Activated naive CD8-positive, alpha-beta T cell treated with anti-CD3 and anti-CD28 coated beads, Interleukin-2, amount 50 U/mL, for 16 hours (primary cell): ENCODE results near the gene PPP1R37.
"Not testable (repeated sequence)": the region's sequence is repeated elsewhere in the genome, so short reads cannot be mapped to it uniquely, and the experiment has no call there.

Source experiments
- DNase-seq: peaks from one replicate; pipeline ENCODE4 v3.0.0-alpha.2; 2020; ENCODE audit warnings: low read depth, low spot score

PPP1R37 gene

DNA sequence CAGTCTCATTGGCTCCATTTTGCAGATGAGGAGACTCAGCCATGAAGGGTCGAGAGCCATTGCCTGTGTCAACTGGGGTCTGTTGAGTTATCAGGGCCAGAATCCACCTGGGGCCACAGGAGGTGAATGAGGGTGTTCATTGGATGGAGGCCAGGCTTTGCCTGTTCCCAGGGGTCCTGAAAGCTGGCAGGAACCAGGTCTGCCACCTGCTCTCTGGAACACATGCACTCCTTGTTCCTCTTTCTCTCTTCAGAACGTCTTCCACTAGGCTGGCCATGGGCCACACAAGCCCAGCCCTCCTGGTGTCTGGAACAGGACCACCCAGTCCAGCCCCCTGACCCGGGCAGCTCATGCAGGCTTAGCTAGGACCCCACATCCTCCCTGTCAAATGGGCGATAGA is 21.1 kb downstream of the PPP1R37 start:
- no peak for DNase-seq

DNA sequence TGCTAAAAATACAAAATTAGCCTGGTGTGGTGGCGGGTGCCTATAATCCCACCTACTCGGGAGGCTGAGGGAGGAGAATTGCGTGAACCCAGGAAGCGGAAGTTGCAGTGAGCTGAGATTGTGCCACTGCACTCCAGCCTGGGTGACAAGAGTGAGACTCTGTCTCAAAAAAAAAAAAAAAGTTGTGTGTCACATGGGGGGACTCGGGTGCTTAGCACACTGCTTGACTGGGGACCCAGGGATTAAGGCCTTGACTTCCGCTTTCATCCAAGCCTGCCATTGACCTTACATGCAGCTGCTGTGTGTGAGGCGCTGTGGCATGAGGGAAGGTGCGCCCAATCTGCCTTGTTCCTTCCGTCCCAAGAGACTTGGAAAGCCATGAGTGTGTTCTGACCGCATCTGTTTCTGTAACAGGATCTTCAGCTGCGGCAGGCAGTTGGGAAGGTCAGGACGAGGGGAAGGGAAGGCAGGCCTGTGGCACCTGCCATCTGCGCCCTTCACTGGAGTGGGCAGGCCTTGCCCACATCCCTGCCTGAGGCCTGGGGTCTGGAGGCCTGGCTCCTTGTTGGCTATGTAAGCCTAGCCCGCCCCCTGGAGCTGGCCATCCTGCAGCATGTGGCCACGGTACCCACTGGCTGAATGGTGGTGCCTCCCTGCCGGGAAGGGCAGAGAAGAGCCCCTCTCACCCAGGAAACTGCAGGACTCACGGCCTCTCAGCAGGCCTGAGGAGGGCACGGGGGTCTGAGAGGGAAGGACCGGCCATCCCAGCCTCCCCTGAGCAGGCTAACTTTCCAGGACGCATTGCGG is 23.0 kb downstream of the PPP1R37 start:
- DNase-seq = no peak

DNA sequence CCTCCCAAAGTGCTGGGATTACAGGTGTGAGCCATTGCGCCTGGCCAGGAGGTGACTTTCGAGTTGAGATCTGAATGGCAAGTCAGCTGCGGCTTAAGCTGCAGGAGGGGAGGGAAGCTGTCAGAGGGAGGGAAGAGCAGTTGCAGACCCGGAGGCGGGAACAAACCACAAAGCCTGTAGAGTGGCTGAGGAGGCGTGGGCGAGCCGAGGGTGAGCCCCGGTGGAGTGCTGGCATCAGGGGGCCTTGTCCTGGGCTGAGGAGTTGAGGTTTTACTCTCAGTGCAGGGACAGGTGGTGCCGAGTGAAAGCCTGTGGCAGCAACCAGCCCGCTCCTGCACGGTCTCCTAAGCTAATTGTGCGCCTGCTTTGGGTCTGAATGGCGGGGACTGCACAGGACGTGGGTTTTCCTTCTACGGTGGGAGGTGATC is 24.2 kb downstream of the PPP1R37 start:
- DNase-seq = peak; percentile 35

DNA sequence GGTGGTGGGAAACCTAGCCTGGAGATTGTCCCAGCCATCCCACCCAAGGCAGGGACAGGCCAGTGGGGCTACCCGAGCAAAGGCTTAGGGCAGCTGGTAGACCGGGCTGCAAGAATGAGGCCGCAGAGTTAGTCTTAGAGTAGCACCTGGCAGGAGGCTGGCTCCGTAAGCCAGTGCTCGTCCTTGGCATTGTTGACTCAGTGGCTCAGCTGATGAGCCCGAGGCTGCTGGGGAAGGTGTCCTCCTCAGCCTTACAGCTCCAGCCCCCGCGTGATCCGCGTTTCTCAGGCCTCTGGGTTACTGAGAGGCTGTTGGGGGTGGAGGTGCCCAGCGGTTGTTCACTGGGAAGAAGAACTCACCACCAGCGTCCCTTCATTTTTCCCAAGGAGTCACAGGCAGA is 24.7 kb downstream of the PPP1R37 start:
- no peak for DNase-seq

DNA sequence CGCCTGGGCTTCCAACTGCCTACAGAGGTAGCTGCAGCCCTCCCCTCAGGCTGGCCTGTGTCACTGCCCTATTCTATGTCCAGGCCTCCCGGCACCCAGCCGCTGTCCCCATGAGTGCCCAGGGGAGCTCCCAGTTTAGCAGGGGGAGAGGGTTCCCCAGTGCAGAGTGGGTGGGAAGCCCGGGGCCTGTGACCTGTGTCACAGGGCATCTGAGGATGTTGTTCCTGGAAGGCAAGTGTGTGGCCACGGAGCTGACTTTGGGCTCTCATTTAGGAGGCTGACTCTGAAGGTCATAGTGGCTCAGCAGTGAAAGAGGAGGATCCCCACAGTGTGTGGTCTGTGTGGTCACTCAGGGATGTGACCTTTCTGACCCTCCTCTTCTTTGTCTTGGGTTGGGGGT is 25.1 kb downstream of the PPP1R37 start:
- DNase-seq = no peak

DNA sequence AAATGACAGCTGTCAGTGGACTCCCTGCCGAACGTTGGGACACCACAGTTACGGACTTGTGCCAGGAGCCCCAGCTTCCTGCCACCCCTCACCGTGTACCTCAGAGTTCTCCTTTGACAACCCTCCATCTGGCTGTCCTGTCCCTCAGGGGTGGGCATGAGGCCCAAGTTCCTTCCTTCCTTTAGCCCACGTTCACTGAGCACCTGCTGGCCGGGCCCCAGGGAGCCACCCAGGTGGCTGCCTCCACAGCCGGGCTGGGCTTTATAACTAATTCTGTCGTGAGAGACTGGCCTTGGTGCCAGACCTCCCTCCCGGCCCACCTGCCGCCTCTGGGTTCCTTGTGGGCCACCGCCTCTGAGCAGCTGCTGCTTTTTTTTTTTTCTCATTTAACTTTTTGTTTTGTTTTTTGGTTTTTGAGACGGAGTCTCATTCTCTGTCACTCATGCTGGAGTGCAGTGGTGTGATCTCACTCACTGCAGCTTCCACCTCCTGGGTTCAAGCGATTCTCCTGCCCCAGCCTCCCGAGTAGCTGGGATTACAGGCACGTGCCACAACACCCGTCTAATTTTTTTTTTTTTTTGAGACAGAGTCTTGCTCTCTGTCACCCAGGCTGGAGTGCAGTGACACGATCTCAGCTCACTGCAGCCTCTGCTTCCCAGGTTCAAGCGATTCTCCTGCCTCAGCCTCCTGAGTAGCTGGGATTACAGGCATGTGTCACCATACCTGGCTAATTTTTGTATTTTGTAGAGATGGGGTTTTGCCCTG is 25.8 kb downstream of the PPP1R37 start:
- DNase-seq = not testable (repeated sequence)

DNA sequence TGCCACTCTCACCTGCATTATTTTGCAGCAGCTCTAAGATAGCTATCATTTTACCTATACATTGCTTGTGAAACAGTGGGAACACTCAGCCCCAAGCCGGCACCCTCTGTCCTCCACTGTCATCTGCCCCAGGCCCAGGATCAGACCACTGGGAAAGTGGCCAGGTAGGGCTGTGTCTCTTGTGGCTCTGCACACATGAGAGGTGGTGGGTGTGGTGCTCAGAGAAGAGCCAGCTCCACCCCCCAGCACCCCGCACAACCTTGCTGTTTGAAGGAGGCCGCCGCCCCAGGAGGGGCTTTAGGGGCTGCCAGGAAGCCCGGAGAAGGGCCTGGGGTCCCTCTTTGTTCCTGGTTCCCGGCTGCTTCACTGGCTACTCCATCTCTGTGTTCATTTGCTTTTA is 26.6 kb downstream of the PPP1R37 start:
- no peak for DNase-seq

DNA sequence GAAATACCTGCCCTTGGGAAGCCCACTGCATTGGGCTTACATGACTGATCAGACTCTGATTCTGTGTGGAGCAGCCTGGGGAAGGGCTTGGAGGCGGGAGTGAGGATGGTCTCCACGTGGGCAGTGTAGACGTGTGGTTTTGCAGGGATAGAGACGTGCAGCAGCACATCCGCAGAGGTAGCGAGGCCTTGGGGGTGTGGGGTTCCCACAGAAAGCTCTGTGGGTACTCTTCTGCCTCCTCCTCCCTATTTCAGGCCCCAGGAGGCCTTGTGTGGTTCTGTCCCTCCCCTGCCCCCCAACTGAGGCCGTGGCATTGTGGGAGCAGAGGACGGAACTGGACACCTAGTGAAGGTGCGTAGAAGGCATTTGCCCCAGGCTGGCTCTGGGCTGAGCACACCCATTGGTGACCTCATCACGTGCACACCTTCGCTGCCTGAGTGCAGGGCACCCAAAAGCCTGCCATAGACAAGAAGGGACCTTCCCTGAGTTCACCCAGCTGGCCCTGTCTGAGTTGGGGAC is 28.9 kb downstream of the PPP1R37 start:
- DNase-seq = no peak

DNA sequence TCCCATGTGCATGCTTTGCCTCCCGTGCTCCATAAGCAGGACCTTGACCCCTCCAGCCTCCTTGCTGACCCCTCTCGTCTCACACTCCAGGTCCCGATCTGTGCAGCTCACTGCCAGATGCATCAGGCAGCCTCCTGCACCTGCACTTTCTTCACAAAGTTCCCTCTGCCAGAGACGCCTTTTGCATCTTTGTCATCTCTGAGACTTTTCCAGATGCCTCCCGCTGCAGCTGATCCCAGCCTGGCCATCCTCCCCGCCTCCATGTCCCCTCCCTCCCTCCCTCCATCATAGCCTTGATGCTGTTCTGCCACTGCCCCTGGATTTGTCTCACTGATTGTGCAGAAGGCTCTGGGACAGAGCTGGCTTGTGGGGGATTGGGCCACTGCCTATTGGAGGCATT is 29.9 kb downstream of the PPP1R37 start:
- no peak for DNase-seq

DNA sequence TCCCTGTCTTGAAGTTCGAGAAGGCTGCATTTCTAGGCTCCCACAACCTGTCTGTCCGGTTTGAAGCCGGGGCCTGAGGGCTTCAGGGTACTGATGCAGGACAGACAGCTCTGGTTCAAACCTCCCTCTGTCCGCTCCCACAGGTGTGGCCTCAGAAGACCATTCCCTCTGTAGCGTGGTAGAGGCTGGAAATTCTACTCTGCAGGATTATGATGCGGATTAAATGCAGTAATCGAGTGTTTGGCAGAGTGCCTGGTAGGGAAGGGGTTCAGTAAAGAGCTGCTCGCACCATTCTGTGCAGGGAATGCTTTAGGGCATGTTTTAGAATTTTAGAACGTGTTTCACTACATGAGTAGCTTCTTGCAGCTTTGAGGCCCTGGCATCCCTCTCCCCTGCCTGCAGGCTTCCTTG is 30.5 kb downstream of the PPP1R37 start:
- DNase-seq = no peak

DNA sequence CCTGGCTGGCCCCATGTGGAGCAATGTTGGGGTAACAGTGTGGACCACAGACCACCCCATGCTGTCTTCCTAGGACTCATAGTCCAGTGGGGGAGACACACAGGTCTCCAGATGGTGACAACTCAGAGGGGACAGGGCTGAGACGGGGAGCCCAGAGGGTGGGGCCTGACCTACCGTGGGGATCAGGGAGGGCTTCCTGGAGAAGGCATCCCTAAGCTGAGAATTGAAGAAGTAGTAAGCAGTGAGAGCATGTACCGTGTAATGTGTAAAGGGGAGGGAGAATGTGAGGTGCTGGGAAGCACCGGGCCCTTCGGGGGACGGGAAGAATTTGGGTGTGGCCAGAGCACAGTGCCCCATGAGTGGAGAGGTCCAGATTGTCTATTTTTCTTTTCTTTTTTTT is 31.0 kb downstream of the PPP1R37 start:
- DNase-seq = no peak

DNA sequence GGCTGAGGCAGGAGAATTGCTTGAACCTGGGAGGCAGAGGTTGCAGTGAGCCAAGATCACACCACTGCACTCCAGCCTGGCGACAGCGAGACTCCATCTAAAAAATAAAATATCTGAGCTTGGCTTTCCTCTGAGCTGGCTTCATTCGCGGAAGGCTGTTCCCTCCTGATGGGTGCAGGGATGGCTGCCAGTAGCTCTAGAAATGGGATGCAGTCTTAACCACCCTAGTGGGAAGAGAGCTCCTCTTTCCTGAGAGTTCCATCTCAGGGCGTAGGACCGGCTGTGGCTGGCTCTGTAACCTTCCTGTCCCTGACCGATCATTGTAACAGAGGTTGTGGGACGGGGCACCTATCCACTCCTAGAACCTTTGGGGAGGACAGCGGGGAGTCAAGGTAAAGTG is 32.4 kb downstream of the PPP1R37 start:
- DNase-seq = no peak

DNA sequence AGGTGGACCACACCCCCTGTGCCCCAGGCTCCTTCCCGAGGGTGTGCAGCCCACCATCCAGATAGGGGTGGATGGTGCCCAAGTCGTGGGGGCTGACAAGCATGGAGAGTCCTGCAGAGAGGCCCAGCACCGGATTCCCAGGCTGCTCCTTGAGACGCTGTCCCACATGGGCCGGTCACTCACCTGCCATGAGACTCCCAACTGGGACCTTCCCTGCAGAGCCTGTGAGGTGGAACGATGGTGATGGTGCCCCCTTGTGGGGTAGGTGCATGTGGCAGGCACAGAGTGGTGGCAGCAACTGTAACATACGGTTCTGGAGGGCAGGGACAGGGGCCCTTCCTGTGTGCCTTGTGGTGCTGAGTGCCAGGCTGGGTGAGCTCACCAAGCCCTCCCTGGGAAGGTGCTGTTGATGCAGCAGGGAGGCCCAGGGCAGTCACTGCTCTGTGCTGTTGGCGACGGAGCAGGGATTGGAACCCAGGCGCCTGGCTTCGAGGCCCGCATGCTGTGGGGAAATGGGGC is 33.1 kb downstream of the PPP1R37 start:
- peak; percentile 48 for DNase-seq

DNA sequence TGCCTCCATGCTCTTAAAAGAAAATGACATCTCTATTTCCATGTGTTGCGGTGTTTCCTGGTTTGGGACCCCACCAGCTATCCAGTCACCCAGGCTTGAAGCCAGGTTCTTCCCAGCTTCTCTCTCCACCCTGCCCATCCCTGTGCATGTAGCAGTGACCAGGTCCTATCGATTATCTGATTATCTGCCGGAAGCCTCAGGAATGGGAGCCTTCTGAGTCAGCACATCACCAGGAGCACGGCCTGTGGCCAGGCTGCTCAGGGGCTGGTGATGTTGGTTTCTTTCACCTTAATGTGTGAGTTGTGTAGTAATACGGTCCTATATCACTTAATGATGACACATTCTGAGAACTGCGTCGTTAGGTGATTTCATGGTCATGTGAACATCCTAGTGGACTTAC is 33.7 kb downstream of the PPP1R37 start:
- no peak for DNase-seq

DNA sequence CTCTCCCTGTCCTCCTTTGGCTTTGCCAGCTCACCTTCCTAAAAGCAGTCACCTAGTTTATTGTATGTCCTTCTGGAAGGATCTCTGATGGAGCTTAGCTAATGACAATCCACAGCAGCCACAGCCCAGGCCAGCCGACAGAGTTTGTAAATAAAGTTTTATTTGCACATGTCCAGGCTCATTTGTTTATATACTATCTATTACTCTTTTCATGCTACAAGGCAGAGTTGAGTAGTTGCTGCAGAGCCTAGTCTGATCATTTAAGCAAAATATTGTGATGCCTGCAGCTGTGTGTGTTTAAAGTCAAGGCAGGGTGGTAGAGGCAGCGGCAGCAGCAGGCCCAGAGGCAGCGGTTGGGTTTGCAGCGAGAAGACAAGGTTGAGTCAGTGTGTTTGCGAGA is 35.2 kb downstream of the PPP1R37 start:
- no peak for DNase-seq

DNA sequence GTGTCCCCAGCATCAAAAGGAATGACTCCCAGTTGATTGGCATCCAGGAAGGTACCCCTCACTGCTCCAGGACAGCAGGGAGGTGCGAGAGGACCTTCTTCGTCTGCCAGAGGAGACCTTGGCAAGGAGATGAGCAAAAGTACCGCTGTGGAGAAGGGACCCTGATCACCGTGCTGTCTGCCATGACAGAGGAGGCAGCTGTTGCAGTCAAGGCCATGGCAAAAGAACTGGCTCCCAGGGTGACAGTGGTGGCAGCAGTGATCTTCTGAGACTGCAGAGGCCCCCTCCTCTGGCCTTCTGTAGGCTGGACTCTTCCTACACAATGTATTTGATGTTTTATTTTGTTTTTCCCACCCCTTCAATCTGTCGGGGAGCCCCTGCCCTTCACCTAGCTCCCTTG is 35.8 kb downstream of the PPP1R37 start:
- no peak for DNase-seq

DNA sequence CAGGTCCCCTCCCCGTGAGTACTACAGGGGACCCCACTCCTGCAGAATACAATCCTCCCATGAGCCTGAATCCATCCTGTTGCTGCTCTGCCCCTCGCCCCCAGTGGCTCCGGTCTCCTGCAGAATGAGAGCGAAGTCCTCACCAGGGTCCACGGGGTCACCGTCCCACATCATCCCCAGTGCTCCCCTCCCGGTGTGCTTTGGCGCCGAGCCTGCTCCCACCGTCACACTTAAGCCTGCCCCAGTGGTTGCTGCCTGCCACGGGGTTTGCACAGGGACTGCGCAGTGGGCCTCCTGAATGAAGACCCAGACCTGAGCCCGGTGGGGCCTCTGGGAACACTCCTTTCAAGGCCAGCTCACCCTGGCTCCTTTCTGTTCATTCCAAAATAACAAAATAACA is 37.3 kb downstream of the PPP1R37 start:
- no peak for DNase-seq

DNA sequence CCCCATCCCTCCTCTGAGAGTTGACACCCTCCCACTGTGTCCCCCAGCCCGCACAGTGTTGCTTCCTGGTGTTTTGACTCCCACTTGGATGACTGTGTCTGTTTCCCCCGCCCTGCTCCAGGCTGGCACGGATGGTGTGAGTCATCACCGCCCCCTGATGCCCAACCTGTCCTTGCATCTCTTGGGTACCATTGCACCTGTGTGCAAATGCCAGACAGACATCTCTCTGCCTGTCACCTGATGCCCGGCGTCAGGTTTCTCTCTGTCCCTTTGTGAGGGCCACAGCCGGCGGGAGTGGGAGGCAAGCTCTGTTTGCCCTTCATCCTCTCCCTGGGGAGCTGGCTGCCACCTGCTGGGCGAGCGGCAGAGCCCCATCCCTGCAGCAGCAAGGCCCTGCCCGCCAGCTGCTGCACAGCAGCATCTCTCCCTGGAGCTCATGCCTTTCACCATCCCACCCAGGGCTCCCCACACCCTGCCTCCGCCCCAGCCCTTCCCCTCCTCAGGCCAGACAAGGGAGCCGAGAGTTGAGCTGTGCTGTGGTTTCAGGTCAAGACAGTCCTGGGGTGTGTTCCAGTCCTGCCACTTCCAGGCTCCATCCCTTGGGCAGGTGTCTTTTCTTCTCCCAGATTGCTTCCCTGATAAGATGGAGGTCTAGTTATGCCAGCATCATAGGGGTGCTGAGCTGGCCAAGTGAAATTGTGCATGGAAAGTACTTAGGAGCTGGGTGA is 38.1 kb downstream of the PPP1R37 start:
- DNase-seq = no peak

DNA sequence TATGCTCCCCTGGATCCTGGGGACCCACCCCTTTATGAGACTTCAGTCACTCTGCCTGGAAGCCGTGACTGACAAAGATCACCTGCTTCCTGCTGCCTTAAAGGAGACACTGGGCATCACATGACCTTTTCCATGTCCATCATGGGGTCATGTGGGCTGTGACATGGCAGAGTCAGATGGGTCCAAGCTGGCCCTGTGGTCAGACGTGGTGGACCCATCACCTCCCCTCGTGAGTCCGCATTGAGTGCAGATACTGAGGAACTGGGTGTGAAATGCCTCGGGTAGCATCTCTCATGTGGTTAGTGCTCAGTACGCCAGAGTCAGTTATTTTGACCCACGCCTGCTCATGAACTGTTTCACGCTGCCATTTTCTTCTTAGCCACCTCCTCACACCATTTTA is 40.7 kb downstream of the PPP1R37 start:
- no peak for DNase-seq

DNA sequence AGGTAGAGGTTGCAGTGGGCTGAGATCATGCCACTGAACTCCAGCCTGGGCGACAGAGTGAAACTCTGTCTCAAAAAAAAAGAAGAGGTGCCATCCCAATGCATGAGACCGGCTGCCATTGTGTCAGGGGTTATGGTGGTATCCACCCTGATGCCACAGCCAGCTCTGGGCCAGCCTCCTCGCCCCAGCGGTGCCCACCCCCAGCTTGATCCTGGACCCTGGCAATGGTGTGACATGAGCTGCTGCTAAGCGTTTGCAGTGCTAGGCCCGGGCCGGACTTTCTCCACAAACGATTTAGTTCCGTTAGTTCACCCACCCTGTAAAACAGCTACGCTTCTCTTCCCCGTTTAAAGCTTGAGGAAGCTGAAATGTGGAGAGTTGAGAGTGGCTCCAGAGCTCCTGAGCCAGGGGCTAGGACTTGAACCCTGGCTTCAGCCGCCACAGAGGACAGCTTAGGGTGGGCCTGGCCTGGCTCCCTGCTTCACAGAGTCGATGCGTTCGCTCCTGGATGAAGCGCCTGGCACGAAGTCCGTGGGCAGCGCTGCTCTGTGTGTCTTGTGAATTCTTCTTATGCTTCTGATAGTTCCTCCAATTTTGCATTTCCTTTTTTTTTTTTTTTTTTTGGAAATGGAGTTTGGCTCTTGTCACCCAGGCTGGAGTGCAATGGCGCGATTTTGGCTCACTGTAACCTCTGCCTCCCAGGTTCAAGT is 42.4 kb downstream of the PPP1R37 start:
- DNase-seq = no peak

DNA sequence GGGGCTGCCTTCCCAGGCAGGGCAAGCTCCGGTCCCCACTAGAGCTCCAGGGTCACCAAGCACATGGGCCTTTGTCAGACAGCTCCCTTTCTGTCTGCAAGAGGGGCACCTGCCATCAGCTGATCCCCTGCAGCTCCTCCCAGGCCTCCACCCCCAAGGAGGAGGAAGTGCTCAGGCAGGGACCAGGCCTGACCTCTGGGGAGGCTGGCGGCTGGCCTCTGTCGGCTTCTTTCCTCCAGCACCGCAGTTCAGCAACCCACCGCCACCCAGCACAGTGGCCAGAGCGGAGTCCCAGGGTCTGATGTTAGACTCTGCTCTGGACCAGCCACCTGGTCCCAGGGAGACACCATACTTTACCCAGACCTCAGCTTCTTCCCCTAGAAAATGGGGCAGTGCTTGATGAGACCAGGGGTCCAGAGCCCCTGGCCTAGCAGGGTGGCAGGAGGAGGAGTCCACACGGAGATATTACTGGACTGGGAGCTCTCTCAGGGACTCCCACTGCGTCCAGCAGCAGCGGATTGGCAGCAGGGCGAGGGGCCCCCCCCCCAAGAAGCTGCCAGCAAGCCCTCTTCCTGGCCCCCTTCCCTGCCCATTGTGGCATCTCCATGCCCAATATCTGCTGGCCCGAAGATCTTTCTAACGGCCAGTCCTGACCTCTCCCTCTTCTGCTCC is 43.7 kb downstream of the PPP1R37 start:
- DNase-seq = no peak
